DMS53 (cell line): ENCODE data around the gene PID1.

Experiments used
- DNase-seq: peaks from one replicate; lab custom pipeline; 2025; lab: John Stamatoyannopoulos, UW

The PID1 gene

DNA sequence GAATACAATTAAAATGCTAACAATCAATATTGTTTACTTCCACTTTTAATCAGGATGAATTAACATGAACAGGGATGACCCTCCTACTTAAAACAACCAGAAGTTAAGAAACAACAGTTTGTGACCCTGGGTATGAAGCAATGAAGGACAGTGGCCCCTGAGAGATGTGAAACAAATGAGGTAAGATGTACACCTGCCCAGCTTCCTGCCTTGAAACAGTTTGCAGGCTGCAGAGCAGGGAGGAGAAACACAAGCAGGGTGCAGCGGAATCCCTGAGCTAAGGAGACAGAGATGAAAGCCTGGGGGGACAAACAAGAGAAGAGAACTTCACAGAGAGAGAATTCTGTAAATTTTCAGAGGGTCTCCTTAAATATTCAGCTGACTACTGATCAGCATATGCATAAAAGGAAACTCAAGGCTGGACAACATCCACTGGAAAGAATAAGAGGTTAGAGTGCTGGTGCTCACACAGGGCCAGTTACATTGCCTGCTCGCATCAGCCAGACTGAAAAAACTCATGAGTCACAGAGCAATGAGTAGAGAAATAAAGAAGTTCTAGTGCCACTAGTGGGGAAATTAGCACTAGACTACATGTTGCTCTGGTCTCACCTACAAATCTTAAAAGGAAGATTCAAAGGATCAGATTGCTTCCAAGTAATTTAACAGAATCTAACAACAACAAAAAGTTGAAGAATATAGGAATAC is 106.4 kb downstream of the PID1 start:
- DNase-seq: peak; percentile 74

DNA sequence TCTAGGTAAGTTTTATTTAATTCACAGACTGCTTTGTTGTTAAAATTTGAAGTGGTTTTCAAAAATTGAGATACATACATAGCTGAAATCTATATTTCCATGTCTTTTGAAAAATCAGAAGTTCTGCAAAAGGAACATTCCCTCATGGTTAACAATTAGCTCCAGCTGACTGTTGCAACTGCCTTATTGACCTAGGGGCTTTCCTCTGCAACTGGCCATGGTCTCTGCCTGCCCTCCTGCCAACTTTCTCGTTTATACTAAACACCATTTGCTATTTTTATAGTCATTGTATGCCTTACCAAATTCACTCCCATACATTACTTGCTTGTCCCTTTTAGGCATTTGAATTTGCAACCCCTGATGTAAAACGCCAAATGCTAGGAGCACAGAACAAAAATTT is 107.2 kb downstream of the PID1 start:
- no peak for DNase-seq

DNA sequence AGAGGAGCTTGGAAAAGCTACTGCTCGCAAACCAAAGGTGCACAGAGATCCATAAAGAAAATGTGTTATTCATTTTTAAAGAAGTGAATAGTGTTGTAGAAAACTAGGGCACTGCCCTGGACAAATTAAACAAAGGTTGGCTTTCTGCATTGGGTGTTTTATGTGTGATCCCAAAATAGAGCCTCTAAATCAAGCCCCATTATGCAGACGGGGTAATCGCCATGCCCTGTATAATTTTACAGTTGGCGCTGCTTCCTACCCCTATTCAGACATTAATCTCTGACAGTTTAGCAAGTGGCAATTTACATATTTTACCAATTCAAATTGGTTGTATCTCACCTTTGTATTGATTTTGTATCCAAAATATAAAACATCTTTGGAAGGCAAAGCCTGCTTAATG is 109.1 kb downstream of the PID1 start:
- no peak for DNase-seq

- peak; percentile 13 for DNase-seq
These were observed 110.1 kb downstream of the PID1 start for GRCh38 chr2:229160984-229161383.

DNA sequence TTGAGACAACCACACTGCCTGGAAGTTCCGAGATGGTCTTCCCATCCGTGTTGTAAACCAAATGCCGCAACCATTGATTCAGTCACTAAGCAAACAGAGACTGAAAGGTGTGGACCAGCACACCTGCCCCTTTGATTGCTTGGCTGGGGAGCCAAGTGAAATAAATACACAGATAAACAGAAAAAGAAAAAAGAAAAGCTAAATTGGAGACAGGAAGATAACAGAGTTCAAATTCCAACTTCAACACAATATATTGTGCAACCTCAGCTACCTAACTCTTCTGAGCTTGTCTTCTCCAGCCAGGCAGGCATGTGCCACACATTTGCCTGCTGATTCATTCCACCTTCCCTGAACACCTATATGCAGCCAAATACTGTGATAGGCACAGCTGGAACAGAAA is 110.9 kb downstream of the PID1 start:
- peak; percentile 88 for DNase-seq

GRCh38 chr2:229159405-229159804 is 111.7 kb downstream of the PID1 start:
- DNase-seq: no peak

- no peak for DNase-seq
These were observed 116.7 kb downstream of the PID1 start for GRCh38 chr2:229154381-229154780.

DNA sequence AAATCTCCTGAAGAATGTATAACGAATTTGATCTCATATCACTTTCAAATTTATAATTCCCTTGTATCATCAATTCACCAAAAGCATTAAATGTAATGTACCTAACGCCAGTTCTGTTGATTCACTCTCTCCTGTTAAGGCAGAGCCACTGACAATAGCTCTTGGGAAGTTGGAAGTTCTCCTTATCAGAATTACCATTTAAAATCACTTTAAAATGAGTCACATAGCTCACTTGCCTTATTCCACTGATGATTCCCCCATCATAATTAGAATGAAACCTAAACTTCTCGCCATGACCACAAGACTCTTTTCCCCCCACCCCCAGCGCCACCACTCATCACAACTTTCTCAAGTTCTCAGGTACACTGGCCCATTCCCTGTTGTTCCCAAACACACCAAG is 117.1 kb downstream of the PID1 start:
- no peak for DNase-seq

- no peak for DNase-seq
These were observed 117.8 kb downstream of the PID1 start for GRCh38 chr2:229153267-229153666.

DNA sequence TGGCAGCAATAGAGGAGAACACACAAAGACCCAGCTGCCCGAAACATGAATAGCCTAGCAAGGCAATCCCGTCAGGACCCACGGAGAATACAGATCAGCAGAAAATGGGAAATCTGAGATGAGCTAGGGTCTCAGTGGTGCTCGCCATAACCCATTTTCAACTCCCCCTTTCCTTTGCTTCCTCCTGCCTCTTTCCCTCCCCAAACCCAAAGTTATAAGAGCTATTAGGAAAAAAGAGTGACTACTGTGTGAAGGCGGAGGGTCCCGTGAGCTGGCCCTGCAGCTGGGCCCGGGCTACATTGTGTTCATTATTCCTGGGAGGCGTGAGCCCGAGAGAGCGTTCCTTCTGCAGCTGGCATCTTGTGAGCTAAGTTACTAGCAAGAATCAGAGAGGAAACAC is 118.4 kb downstream of the PID1 start:
- DNase-seq: no peak

DNA sequence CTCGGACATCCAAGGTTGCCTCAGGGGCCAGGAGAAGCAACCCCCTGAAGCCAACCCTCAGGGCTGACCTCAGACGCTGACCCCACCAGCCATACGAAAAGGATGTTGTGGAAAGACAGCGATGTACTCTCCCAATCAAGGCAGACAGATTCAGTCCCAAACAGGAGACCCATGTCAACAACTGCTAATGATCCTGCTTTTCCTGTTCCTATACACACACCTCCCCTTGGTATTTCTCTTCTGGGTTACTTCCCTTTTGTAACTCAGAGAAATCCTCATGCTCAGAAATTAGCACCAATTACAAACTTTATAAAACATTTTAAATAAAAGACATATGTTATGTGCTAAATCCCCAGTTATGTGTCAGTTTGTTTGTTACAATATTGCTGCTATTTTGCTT is 120.8 kb downstream of the PID1 start:
- peak; percentile 10 for DNase-seq

DNA sequence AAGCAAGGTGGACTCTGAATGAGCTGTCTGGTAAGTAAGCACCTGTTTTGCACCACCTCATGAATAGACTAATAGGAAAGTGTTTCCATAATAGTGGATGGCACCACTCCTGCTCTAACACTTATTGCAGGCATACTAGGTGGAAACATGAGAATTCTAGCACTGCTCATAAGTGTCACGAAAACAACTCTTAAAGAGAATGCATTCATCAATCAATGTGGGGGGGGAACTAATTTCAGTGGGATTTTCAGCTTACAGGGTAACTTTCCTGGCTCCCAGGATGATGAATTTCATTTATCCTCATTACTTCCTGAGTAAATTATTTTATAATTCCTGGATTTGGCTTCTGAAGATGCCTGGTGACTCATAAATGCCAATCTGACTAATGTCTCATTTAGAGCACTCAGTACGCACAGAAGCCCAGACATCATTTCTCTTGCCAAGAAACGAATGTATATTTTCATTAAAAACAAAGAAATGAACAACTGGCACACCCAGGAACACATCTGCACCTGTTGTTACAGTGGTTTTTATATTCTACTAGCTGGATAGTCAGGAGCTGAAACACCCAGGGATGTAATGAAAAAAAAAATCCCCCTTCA is 129.6 kb downstream of the PID1 start:
- peak; percentile 3 for DNase-seq

DNA sequence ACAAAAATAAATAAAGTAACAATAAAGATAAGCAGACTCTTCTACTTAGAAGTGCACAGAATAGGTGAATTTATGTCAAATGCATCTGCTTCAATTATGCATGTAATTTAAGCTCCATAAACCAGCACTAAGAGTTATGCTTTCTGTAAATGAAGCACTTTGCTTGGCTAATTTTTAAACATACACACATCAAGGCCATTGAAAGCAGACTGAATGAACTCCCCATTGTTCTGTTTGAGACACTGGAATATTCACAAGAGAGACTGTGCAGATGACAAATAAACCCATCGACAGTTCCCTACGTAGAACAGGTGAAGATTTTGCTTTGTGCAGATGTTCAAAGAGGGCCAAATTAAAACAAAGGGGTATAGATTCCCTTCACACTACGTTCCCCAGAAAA is 133.4 kb downstream of the PID1 start:
- no peak for DNase-seq

GRCh38 chr2:229137066-229137465 is 134.0 kb downstream of the PID1 start:
- DNase-seq: no peak

GRCh38 chr2:229133155-229133772 is 137.8 kb downstream of the PID1 start:
- DNase-seq: peak; percentile 76

GRCh38 chr2:229132236-229132635 is 138.9 kb downstream of the PID1 start:
- no peak for DNase-seq

GRCh38 chr2:229130522-229130921 is 140.6 kb downstream of the PID1 start:
- DNase-seq: no peak

DNA sequence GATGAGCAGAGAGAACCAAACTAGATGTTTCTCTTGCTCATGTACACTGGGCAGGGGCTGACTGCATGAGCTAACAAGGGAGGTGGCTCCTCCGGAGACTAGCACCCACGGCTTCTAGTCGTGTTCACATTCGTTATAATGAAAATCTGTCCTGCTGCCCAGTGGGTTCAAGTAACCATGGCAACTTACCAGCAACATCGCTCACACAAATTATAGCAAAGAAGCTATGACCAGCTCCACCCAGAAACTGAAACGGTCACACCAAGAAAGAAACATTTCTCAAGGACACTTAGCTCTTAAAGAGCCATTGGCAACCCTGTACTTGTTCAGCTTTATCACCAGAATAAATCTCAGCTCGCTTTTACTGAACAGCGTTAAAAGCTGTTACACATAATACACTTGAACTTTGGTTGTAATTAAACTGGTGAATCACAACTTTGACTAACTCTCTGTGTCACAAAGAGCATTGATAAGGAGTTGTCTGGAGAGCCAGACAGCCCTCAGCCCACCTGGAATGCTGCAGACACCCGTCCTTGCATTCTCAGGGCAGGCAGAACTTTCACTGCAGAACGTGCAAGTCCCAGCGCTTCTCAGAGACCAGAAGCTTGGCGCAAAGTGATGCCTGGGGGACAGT is 141.2 kb downstream of the PID1 start:
- DNase-seq: no peak

GRCh38 chr2:229127471-229127870 is 143.6 kb downstream of the PID1 start:
- DNase-seq: no peak

GRCh38 chr2:229126066-229126465 is 145.0 kb downstream of the PID1 start:
- no peak for DNase-seq

DNA sequence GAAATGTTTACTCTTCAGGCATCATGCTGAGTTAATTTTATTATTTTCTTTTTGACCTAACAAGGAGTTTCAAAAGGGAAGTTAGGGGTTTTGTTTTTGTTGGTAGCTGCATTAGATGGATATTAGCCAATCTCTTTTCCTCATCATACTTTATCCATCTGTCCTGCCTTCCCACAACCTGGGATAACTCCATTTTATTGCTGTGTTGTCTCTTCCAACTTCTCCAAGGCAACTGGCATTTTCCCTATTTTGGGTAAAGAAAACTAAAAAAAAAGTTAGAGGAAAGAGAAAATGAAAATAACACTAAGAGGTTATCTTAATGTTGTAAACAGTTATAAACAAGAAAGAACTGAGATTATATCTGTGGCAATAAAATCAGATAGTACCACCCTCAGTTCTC is 147.0 kb downstream of the PID1 start:
- no peak for DNase-seq

- DNase-seq: no peak
These were observed 152.2 kb downstream of the PID1 start for GRCh38 chr2:229118927-229119326.

DNA sequence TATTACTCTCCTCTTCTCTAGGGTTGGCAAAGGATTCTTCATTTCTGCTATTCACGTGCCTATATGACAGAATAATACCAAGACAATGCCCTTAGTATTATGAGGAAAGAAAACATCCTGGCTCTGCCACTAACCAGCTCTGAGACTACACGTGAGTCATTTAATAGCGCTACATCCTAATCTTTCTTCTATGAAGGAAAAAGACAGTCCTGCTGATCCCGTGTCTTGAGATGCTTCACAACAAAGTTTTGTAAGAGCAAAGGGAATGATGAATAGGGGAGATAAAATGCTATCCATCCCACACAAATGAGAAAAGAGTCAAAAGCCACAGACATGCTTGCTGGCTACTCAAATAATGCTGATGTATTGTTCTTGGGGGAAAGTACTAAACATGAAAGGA is 152.8 kb downstream of the PID1 start:
- DNase-seq: no peak
